ENCODE data around the gene IFIT1.

IFIT1 gene

GRCh38 chr10:89374713-89375141 lies 17.7 kb upstream of the IFIT1 start:
- no peak for TF ChIP-seq CTCF (IDR thresholded peaks at IDR 0.05; ENCODE audit: insufficient read depth, low read depth, low read length, missing control alignments)
- no peak for DNase-seq (ENCODE audit: low read depth)
- no peak overlapping the region for H3K4me3 ChIP-seq (ENCODE audit: low read length)

GRCh38 chr10:89377705-89378637 lies 14.5 kb upstream of the IFIT1 start, which contains the start of gene IFIT1B:
Gene IFIT1B, plus strand, starts transcription at chr10:89378056. Its CDS starts 80 bp downstream, at chr10:89378136.
- H3K4me3 ChIP-seq (ENCODE audit: low read length): no peak within 1 kb of the TSS
- DNase-seq (ENCODE audit: low read depth): no peak
- no peak for TF ChIP-seq CTCF (IDR thresholded peaks at IDR 0.05; ENCODE audit: insufficient read depth, low read depth, low read length, missing control alignments)

- no peak for TF ChIP-seq CTCF (IDR thresholded peaks at IDR 0.05; ENCODE audit: insufficient read depth, low read depth, low read length, missing control alignments)
- DNase-seq (ENCODE audit: low read depth): no peak
- H3K4me3 ChIP-seq (ENCODE audit: low read length): no peak overlapping the region
Measured at GRCh38 chr10:89379103-89379502, 13.3 kb upstream of the IFIT1 start.

GRCh38 chr10:89382757-89383156 lies 9.7 kb upstream of the IFIT1 start:
- TF ChIP-seq CTCF (IDR thresholded peaks at IDR 0.05; ENCODE audit: insufficient read depth, low read depth, low read length, missing control alignments): no peak
- no peak overlapping the region for H3K4me3 ChIP-seq (ENCODE audit: low read length)
- peak; percentile 53 for DNase-seq (ENCODE audit: low read depth)

- no peak for TF ChIP-seq CTCF (IDR thresholded peaks at IDR 0.05; ENCODE audit: insufficient read depth, low read depth, low read length, missing control alignments)
- no peak overlapping the region for H3K4me3 ChIP-seq (ENCODE audit: low read length)
- DNase-seq (ENCODE audit: low read depth): no peak
Measured at GRCh38 chr10:89384474-89385340, 7.7 kb upstream of the IFIT1 start.

GRCh38 chr10:89388806-89389205 lies 3.6 kb upstream of the IFIT1 start:
- DNase-seq (ENCODE audit: low read depth): no peak
- no peak overlapping the region for H3K4me3 ChIP-seq (ENCODE audit: low read length)
- no peak for TF ChIP-seq CTCF (IDR thresholded peaks at IDR 0.05; ENCODE audit: insufficient read depth, low read depth, low read length, missing control alignments)

Measured in epithelial cell of esophagus (primary cell).